ENCODE measurements around the gene SUMF1.

DNA sequence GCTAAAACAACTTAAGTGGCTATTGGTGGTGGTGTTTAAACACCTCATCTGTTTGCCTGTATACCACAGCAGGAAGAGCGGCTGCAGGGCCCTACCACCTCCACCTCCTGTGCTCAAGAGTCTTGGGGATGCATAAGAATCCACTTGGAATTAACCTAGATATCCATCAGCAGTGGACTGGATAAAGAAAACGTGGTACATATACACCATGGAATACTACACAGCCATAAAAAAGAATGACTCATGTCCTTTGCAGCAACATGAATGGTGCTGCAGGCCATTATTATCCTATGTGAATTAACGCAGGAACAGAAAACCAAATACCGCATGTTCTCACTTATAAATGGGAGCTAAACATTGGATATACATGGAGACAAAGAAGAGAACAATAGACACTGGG is 87.1 kb downstream of the SUMF1 start:
- TF ChIP-seq, protein P1, sequence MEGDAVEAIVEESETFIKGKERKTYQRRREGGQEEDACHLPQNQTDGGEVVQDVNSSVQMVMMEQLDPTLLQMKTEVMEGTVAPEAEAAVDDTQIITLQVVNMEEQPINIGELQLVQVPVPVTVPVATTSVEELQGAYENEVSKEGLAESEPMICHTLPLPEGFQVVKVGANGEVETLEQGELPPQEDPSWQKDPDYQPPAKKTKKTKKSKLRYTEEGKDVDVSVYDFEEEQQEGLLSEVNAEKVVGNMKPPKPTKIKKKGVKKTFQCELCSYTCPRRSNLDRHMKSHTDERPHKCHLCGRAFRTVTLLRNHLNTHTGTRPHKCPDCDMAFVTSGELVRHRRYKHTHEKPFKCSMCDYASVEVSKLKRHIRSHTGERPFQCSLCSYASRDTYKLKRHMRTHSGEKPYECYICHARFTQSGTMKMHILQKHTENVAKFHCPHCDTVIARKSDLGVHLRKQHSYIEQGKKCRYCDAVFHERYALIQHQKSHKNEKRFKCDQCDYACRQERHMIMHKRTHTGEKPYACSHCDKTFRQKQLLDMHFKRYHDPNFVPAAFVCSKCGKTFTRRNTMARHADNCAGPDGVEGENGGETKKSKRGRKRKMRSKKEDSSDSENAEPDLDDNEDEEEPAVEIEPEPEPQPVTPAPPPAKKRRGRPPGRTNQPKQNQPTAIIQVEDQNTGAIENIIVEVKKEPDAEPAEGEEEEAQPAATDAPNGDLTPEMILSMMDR (IDR thresholded peaks at IDR 0.05): no peak
- TF ChIP-seq POLR2A (IDR thresholded peaks at IDR 0.05): no peak
